HepG2 (cell line): ENCODE measurements around the gene TTLL10. TPM values are rescaled to one million over a fixed set of nuclear protein-coding genes. Genes with fewer than 3 reads are reported as not detected.

Experiments
- ATAC-seq: fragments of 200-7000 bp; cut with Tn5 transposase; 3 replicates; pipeline ENCODE4 v1.9.1; 2020; ENCODE audit warnings: mild to moderate bottlenecking, moderate library complexity
- BruUV-seq: library from RNA; stranded (reverse); fragments of 400-500 nt; replicated peaks from 2 replicates; lab custom pipeline; 2021; lab: Mats Ljungman, UMichigan
- CTCF ChIA-PET: fragments of 300-600 bp; formaldehyde crosslinking; extraction: SDS; loops from one replicate; lab custom pipeline; 2021; ENCODE audit warnings: low total read pairs, inconsistent platforms, low intra/inter-chr PET ratio; lab: Yijun Ruan, JAX
- POLR2A ChIA-PET: fragments of 350-600 bp; sonication (Branson Sonifier 250); formaldehyde crosslinking; loops from one replicate; lab custom pipeline; 2020; ENCODE audit warnings: antibody characterized with exemption, inconsistent platforms; lab: Yijun Ruan, JAX
- DNase-seq: peaks from one replicate; pipeline ENCODE4 v3.0.0-alpha.2; 2015; ENCODE audit warnings: low spot score
- FAIRE-seq: peaks from 3 replicates; lab custom pipeline; 2011; peaks lifted over from hg19 to GRCh38; lab: Jason Lieb, UNC
- H2AFZ ChIP-seq: one replicate; pipeline ENCODE4 v1.6.1; 2011; ENCODE audit warnings: low read length, inconsistent platforms
- H3K27ac ChIP-seq: fragments of 300-600 bp; 3 replicates; pipeline ENCODE4 v1.8.0; 2011; ENCODE audit warnings: mixed run types, mild to moderate bottlenecking, mixed read lengths, low read length, inconsistent platforms; ENCODE audit not compliant: insufficient read depth; ENCODE audit errors: extremely low read length
- H3K27me3 ChIP-seq, 2 experiments: fragments of 200-600 bp in 1 of 2; 2 replicates in 1 of 2; 3 replicates in 1 of 2; pipeline versions ENCODE4 v1.6.0 to v1.8.0; 2011; ENCODE audit warnings: low read length in 2 of 2, mild to moderate bottlenecking in 2 of 2, moderate library complexity in 2 of 2, inconsistent platforms in 1 of 2; ENCODE audit not compliant: insufficient read depth in 2 of 2, control insufficient read depth in 1 of 2
- H3K36me3 ChIP-seq, 2 experiments: fragments of 200-600 bp in 1 of 2; replicated peaks in 1 of 2; 2 replicates in 1 of 2; 3 replicates in 1 of 2; pipeline versions ENCODE4 v1.5.1 to v1.8.0; 2011; ENCODE audit warnings: low read length in 2 of 2, inconsistent platforms in 1 of 2; ENCODE audit not compliant: insufficient read depth in 2 of 2, control insufficient read depth in 1 of 2
- H3K4me1 ChIP-seq: 2 replicates; pipeline ENCODE4 v1.5.1; 2012; ENCODE audit warnings: low read length, inconsistent platforms; ENCODE audit not compliant: insufficient read depth
- H3K4me2 ChIP-seq: 2 replicates; pipeline ENCODE4 v1.6.0; 2011; ENCODE audit warnings: low read depth, low read length, inconsistent platforms
- H3K4me3 ChIP-seq, 3 experiments: fragments of 200-600 bp in 1 of 3; sonication (generic), shearing (Covaris generic) in 1 of 3; replicated peaks in 1 of 3; 2 replicates each; pipeline ENCODE4 v1.5.1; 2011 to 2016; ENCODE audit warnings: low read length in 3 of 3, inconsistent platforms in 2 of 3, low read depth in 2 of 3, mild to moderate bottlenecking in 2 of 3, control low read depth in 1 of 3, mixed read lengths in 1 of 3; ENCODE audit not compliant: insufficient read depth in 1 of 3
- H3K79me2 ChIP-seq: one replicate; pipeline ENCODE4 v1.6.1; 2011; ENCODE audit warnings: low read length, inconsistent platforms; ENCODE audit not compliant: insufficient read depth
- H3K9ac ChIP-seq: 2 replicates; pipeline ENCODE4 v1.6.0; 2011; ENCODE audit warnings: mild to moderate bottlenecking, low read depth, low read length, inconsistent platforms; ENCODE audit not compliant: insufficient read depth
- H3K9me3 ChIP-seq: 2 replicates; pipeline ENCODE4 v1.5.1; 2012; ENCODE audit warnings: mild to moderate bottlenecking, low read length
- H4K20me1 ChIP-seq: 2 replicates; pipeline ENCODE4 v1.6.0; 2011; ENCODE audit warnings: inconsistent platforms, mild to moderate bottlenecking, low read length, moderate library complexity; ENCODE audit not compliant: insufficient read depth
- ELF3 ChIP-seq: IDR thresholded peaks from 2 replicates; pipeline ENCODE4 v1.6.1; 2016; ENCODE audit warnings: missing genetic modification reagents, missing compliant biosample characterization
- ETV6 ChIP-seq: sonication (generic); formaldehyde crosslinking; conservative IDR thresholded peaks from 2 replicates; pipeline ENCODE4 v1.4.0; 2020; ENCODE audit warnings: missing genetic modification reagents
- GATAD1 ChIP-seq: IDR thresholded peaks from 2 replicates; pipeline ENCODE4 v1.6.1; 2016; ENCODE audit warnings: missing genetic modification reagents, missing compliant biosample characterization
- HMG20B ChIP-seq: conservative IDR thresholded peaks from 2 replicates; pipeline ENCODE4 v1.6.1; 2016; ENCODE audit warnings: missing genetic modification reagents, missing compliant biosample characterization
- MEIS2 ChIP-seq: sonication (generic); formaldehyde crosslinking; IDR thresholded peaks from 2 replicates; pipeline ENCODE4 v1.9.0; 2021; ENCODE audit warnings: mild to moderate bottlenecking, missing genetic modification reagents
- NFE2L2 ChIP-seq: fragments of 150-350 bp; IDR thresholded peaks from 2 replicates; pipeline ENCODE4 v1.6.1; 2014; ENCODE audit warnings: low read length
- NFKBIZ ChIP-seq: IDR thresholded peaks from 2 replicates; pipeline ENCODE4 v1.6.1; 2018; ENCODE audit warnings: missing genetic modification reagents, missing compliant biosample characterization
- NR2F6 ChIP-seq, 2 experiments: IDR thresholded peaks; 2 replicates each; pipeline ENCODE4 v1.6.1; 2016; ENCODE audit warnings: antibody characterized with exemption in 1 of 2, mild to moderate bottlenecking in 1 of 2
- PAXIP1 ChIP-seq: sonication (generic); formaldehyde crosslinking; conservative IDR thresholded peaks from 2 replicates; pipeline ENCODE4 v1.4.0; 2020; ENCODE audit warnings: mild to moderate bottlenecking, missing genetic modification reagents, moderate library complexity
- RBAK ChIP-seq: sonication (generic); formaldehyde crosslinking; IDR thresholded peaks from 2 replicates; pipeline ENCODE4 v1.5.1; 2020; ENCODE audit warnings: mild to moderate bottlenecking, missing genetic modification reagents
- TSC22D2 ChIP-seq: sonication (generic); formaldehyde crosslinking; IDR thresholded peaks from 2 replicates; pipeline ENCODE4 v1.5.1; 2020; ENCODE audit warnings: missing genetic modification reagents, mild to moderate bottlenecking, borderline replicate concordance
- ZBTB43 ChIP-seq: sonication (generic); formaldehyde crosslinking; conservative IDR thresholded peaks from 2 replicates; pipeline ENCODE4 v1.4.0; 2020; ENCODE audit warnings: missing genetic modification reagents
- ZNF331 ChIP-seq: sonication (generic); formaldehyde crosslinking; IDR thresholded peaks from 2 replicates; pipeline ENCODE4 v1.4.0; 2020; ENCODE audit warnings: missing genetic modification reagents
- ZSCAN25 ChIP-seq: sonication (generic); formaldehyde crosslinking; IDR thresholded peaks from 2 replicates; pipeline ENCODE4 v1.8.0; 2022; ENCODE audit warnings: mild to moderate bottlenecking, missing genetic modification reagents
- WGBS: methylation state at CpG from one replicate; pipeline ENCODE4 v1.1.6; 2017; ENCODE audit warnings: low lambda C conversion rate; 5-methylcytosine and 5-hydroxymethylcytosine counted together
- in situ Hi-C: cut with HindIII; loops from 2 replicates; pipeline ENCODE4 v1.10.0; 2017; ENCODE audit warnings: low pct_unique_long_range_greater_than_20kb; ENCODE audit not compliant: extremely low pct_ligation_motif_present
- intact Hi-C: fragments of 100-400 bp; cut with micrococcal nuclease; formaldehyde crosslinking; loops from one replicate; pipeline ENCODE4 v1.10.0; 2022; ENCODE audit not compliant: unreplicated experiment
- polyA plus RNA-seq, 8 experiments: library from polyadenylated mRNA; depleted of rRNA in 3 of 8; stranded (reverse) in 7 of 8; unstranded in 1 of 8; fragments of >200 nt; fragmentation: Illumina TruSeq in 4 of 8; extraction: Trizol in 4 of 8; gene quantifications; 2 replicates each; pipeline versions ENCODE4 v1.2.1 to v1.2.3, GENCODE V29; 2011 to 2016; ENCODE audit warnings: low read depth in 4 of 8, missing spikeins in 1 of 8, mixed read lengths in 1 of 8; ENCODE audit not compliant: insufficient read depth in 1 of 8
- total RNA-seq, 5 experiments: library from RNA; depleted of rRNA; stranded (reverse); fragments of >200 nt; fragmentation: Illumina TruSeq; extraction: Trizol; gene quantifications; 2 replicates each; pipeline ENCODE4 v1.2.3, GENCODE V29; 2016; ENCODE audit warnings: low read depth in 1 of 5

TTLL10 gene
- total and polyA plus RNA-seq, 2 of the 13 experiments (the other 11 are each of a cell fraction or from before 2014, with no cell fraction given): not detected

DNA sequence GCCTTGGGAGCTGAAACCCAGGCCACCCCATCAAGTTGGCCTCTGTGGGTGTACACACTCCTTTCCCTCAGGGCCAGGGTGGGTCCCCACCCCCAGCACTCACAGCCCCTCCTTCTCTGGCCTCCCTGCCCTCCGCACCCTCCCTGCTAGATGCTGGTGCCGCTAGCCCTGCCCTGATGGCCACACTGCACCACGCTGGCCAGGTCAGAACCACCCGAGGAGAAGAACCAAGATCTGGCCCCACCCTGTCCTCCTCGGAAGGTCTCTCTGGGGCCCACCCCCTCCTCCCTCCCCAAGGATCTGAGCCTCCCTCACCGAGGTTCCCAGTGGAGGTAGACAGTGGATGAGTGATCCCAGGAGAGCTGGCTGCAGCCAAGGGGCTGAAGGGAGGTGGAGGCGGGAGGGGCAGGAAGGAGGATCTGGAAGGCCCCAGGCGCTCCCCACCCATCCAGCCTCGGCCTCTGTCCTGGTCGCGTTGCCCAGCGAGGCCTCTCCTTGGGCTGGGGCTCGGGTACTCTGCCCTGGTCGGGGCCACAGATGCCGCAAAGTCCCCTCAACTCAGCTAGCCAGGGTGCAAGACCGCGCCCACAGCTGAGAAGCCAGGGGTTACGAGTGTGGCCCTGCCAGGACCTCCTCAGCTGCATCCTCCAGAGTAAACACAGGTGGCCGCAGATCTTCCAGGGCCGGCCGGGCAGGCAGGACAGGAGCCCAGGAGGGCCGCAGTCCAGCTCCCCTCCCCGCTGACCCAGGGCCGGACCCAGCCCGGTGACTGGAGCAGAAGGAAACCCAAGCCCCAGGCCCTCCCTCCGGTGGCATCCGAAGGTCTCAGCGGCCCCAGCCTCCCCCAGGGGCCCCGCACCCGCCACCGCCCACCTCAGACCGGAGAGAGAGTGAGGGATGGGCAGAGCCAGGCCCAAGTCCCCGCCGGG lies 63.5 kb downstream of the TTLL10 start (continued):
- no peak for TF ChIP-seq NR2F6 (IDR thresholded peaks at IDR 0.05)
- TF ChIP-seq NR2F6 (CRISPR knock-in tag; IDR thresholded peaks at IDR 0.05): peak; percentile 41; the same call in 1 of the 2 replicates
- no peak for TF ChIP-seq NFE2L2
- no peak for TF ChIP-seq ETV6
- TF ChIP-seq TSC22D2 (CRISPR knock-in tag): peak; percentile 15; the same call in 1 of the 2 replicates
- 0 out of 2 replicates have a peak, but pooled peaks have one; percentile 8 for TF ChIP-seq ELF3 (CRISPR knock-in tag)

DNA sequence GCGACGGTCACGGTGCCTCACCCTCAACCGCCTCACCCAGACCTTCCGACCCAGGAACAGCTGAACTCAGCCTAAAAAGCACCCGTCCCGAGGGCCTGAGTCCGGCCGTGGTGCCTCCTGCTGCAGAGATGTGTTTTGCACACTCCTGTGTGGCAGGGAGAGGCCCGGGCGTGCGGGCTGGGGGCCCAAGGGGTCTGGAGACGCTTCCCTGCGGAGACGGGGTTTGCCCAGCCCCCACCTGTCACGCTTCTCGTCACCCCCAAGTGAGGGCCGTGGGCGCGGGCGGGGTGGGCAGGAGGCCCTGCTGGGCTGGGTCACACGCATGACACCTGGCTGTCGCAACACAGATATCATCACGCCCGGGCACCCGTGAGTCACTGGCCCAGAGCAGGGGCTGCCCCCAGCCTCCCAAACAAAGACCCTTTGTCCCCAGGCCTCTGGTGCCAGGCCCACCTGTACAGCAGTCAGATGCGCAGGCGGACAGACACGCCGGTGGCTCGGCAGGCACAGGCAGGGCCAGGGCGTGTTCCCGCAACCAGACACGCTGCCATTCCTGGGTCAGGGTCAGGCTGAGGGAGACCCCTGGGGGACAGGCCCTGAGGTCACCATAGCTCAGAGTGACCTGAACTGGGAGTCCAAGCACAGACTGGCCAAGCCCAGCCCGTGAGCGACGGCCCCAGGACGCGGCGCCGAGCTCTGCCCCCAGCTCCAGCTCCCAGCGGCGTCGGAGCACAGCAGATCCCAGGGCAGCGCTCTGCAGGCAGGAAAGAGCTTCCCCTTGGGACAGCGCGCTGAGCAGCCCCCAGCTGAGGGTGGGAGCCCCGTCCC lies 64.4 kb downstream of the TTLL10 start:
- CTCF ChIA-PET: no interaction called here
- DNase-seq (peak; percentile 84), ATAC-seq (peak; percentile 58), FAIRE-seq (no peak)
- no TSS peak for BruUV-seq
- Histone ChIP-seq H2AFZ (no peak overlapping the region), H3K4me1 (peaks cover 80% of the 10 kb centered on the region), H3K9ac (peak overlapping the region; percentile 62), H3K27ac (peak overlapping the region; percentile 48), H4K20me1 (no peaks in the 10 kb centered on the region), H3K79me2 (no peaks in the 10 kb centered on the region), H3K4me3 (peak overlapping the region; percentile 39 to 80 (median 47)), H3K27me3 (no peaks in the 10 kb centered on the region; a peak in 1 of 5 replicates), H3K9me3 (no peaks in the 10 kb centered on the region), H3K36me3 (no peaks in the 10 kb centered on the region), H3K4me2 (peak overlapping the region; percentile 87)
- WGBS: 0% methylated on average over 5 of the region's 48 CpGs
- in situ Hi-C loops (no loop called here), intact Hi-C loops (loop anchor here (10.0 kb wide), 2 partner anchors 63 to 233 kb away; partner anchors contain the start of genes HES4 and TTLL10)
- POLR2A ChIA-PET: interaction anchor here (0.6 to 3.3 kb wide), 12 partner anchors 14 to 218 kb away, joined by 3 to 26 read pairs (median 6); partner anchors contain the start of genes AGRN and UBE2J2
- peak; percentile 80; the same call in 1 of the 2 replicates for TF ChIP-seq ZSCAN25 (CRISPR knock-in tag)
- TF ChIP-seq PAXIP1 (CRISPR knock-in tag): peak; percentile 68
- TF ChIP-seq ZBTB43 (CRISPR knock-in tag): peak; percentile 17
- TF ChIP-seq GATAD1 (CRISPR knock-in tag): peak; percentile 63
- TF ChIP-seq RBAK (CRISPR knock-in tag): peak; percentile 70
- TF ChIP-seq MEIS2: peak; percentile 47; the same call in 1 of the 2 replicates
- TF ChIP-seq ZNF331 (CRISPR knock-in tag): peak; percentile 34; the same call in 1 of the 2 replicates
- TF ChIP-seq NFKBIZ (CRISPR knock-in tag): peak; percentile 59; the same call in 1 of the 2 replicates
- TF ChIP-seq HMG20B (CRISPR knock-in tag): no peak
